Stomach (tissue), 9 donors: ENCODE measurements around the gene PPP1CA. TPM values are rescaled to one million over a fixed set of nuclear protein-coding genes. Genes with fewer than 3 reads are reported as not detected.
A peak's percentile ranks its signal among the peaks of the same experiment; 100 is the strongest.

Experiments
- DNase-seq, 2 donors: peaks; one replicate each; pipeline versions ENCODE4 v3.0.0 to v3.0.0-alpha.2; 2013 to 2019
- H3K27ac ChIP-seq, 5 donors: fragments of 200-600 bp in 4 of 5; sonication (generic) in 4 of 5; one replicate each; pipeline ENCODE4 v1.5.1; 2013 to 2019; ENCODE audit warnings: mild to moderate bottlenecking in 1 of 5, moderate library complexity in 1 of 5
- H3K27me3 ChIP-seq, 3 donors: fragments of 200-600 bp; sonication (generic); one replicate each; pipeline ENCODE4 v1.5.1; 2017 to 2019; ENCODE audit warnings: mixed run types in 1 of 3
- H3K36me3 ChIP-seq, 4 donors: fragments of 200-600 bp; sonication (generic); 1 replicate in 3 of 4; 2 replicates in 1 of 4; pipeline ENCODE4 v1.5.1; 2016 to 2019
- H3K4me1 ChIP-seq, 4 donors: fragments of 200-600 bp; sonication (generic); one replicate each; pipeline ENCODE4 v1.5.1; 2016 to 2019
- H3K4me3 ChIP-seq, 4 donors: fragments of 200-600 bp; sonication (generic) in 3 of 4; one replicate each; pipeline ENCODE4 v1.5.1; 2016 to 2019; ENCODE audit warnings: mild to moderate bottlenecking in 1 of 4
- H3K9me3 ChIP-seq, 4 donors: fragments of 200-600 bp; sonication (generic); one replicate each; pipeline ENCODE4 v1.5.1; 2016 to 2019
- EP300 ChIP-seq: sonication (generic); formaldehyde crosslinking; IDR thresholded peaks from one replicate; pipeline ENCODE4 v1.6.1; 2017; ENCODE audit warnings: antibody characterized with exemption
- POLR2A ChIP-seq, 4 donors: fragments of 450-650 bp; IDR thresholded peaks; one replicate each; pipeline ENCODE4 v1.6.1; 2016; ENCODE audit warnings: antibody characterized with exemption in 4 of 4, control low read depth in 2 of 4, mild to moderate bottlenecking in 1 of 4, moderate library complexity in 1 of 4
- POLR2AphosphoS5 ChIP-seq, 3 donors: sonication (generic); formaldehyde crosslinking; IDR thresholded peaks; one replicate each; pipeline ENCODE4 v1.6.1; 2016; ENCODE audit warnings: antibody characterized with exemption in 3 of 3
- WGBS, 5 donors: extraction: QIAGEN DNeasy Blood & Tissue Kit in 3 of 5; methylation state at CpG; one replicate each; pipeline versions ENCODE4 v1.1.5 to v1.1.7; 2013 to 2018; 5-methylcytosine and 5-hydroxymethylcytosine counted together
- intact Hi-C: fragments of 100-400 bp; cut with DNase I; formaldehyde crosslinking; loops from one replicate; pipeline ENCODE4 v1.15.1; 2023; ENCODE audit warnings: low total_unique reads
- polyA plus RNA-seq, 3 donors: library from polyadenylated mRNA; stranded (reverse); fragments of 200-250 nt; gene quantifications; one replicate each; pipeline ENCODE4 v1.2.3, GENCODE V29; 2013
- total RNA-seq, 5 donors: library from RNA; depleted of rRNA; stranded (reverse); fragments of >200 nt; gene quantifications; one replicate each; pipeline versions ENCODE4 v1.1.0 to v1.2.3, GENCODE V29; 2014 to 2016
- TF ChIP-seq, protein P1 (sequence below), 7 experiments: fragments of 450-650 bp in 4 of 7; fragments of 200-600 bp in 3 of 7; sonication (generic) in 3 of 7; IDR thresholded peaks; one replicate each; pipeline ENCODE4 v1.5.1; 2016 to 2019; ENCODE audit warnings: antibody characterized with exemption in 7 of 7, control low read depth in 2 of 7, mild to moderate bottlenecking in 1 of 7
- donor health status: healthy with polysubstance abuse.
- donor health status: Bipolar disorder and iron deficiency.
- donor health status: healthy.

PPP1CA gene
- total and polyA plus RNA-seq, 8 donors = 28.6 to 229 (median 107) TPM

GRCh38 chr11:67389477-67389876 lies 12.2 kb downstream of the PPP1CA start:
- peaks cover 14 to 52% (median 33%) of the 10 kb centered on the region in 4 donors for H3K4me1 ChIP-seq
- no peaks in the 10 kb centered on the region for H3K9me3 ChIP-seq
- DNase-seq = peak; percentile 67 to 77
- TF ChIP-seq, protein P1, sequence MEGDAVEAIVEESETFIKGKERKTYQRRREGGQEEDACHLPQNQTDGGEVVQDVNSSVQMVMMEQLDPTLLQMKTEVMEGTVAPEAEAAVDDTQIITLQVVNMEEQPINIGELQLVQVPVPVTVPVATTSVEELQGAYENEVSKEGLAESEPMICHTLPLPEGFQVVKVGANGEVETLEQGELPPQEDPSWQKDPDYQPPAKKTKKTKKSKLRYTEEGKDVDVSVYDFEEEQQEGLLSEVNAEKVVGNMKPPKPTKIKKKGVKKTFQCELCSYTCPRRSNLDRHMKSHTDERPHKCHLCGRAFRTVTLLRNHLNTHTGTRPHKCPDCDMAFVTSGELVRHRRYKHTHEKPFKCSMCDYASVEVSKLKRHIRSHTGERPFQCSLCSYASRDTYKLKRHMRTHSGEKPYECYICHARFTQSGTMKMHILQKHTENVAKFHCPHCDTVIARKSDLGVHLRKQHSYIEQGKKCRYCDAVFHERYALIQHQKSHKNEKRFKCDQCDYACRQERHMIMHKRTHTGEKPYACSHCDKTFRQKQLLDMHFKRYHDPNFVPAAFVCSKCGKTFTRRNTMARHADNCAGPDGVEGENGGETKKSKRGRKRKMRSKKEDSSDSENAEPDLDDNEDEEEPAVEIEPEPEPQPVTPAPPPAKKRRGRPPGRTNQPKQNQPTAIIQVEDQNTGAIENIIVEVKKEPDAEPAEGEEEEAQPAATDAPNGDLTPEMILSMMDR (IDR thresholded peaks at IDR 0.05) = peak in 5 of 7 experiments; percentile 19 to 52 (median 43)
- no peak for TF ChIP-seq EP300
- peaks cover 0 to 14% (median 11%) of the 10 kb centered on the region in 4 donors for H3K36me3 ChIP-seq
- H3K27me3 ChIP-seq = no peaks in the 10 kb centered on the region
- H3K27ac ChIP-seq = no peak overlapping the region
- 54 to 66% (median 58%) methylated on average over 6 of the region's 6 CpGs for WGBS, 5 donors
- H3K4me3 ChIP-seq = no peak overlapping the region
- intact Hi-C loops = loop anchor here (10.0 kb wide), 1 partner anchor 135 kb away; no protein-coding TSS in a partner anchor

DNA sequence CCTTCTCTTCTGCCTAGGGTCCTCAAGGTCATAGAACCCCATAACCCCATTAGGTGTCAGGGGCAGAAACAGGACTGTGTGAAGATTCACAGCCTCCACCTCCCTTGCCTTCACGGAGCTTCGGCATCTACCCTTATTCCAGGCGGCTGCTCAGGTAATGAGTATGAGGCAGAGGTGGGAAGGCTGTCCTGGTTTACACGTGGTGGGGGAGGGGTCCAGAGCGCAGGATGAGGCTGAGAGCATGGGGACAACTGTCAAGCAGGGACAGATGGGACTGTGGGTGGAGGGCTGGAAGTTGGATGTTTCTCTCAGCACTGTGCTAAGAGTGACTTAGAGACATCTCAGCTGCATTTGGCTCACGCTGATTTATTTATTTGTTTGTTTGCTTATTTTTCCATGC lies 14.1 kb downstream of the PPP1CA start:
- intact Hi-C loops = loop anchor here (10.0 kb wide), 1 partner anchor 133 kb away; no protein-coding TSS in a partner anchor
- Histone ChIP-seq H3K4me3 (no peak overlapping the region), H3K27ac (no peak overlapping the region), H3K9me3 (no peaks in the 10 kb centered on the region), H3K36me3 (no peaks in the 10 kb centered on the region), H3K27me3 (peaks cover 0 to 5% (median 0%) of the 10 kb centered on the region in 3 donors), H3K4me1 (peaks cover 10 to 35% (median 24%) of the 10 kb centered on the region in 4 donors)
- no peak for DNase-seq
- TF ChIP-seq EP300 (no peak), POLR2AphosphoS5 (IDR thresholded peaks at IDR 0.05) (no peak), POLR2A (IDR thresholded peaks at IDR 0.05) (no peak)
- TF ChIP-seq, protein P1 (IDR thresholded peaks at IDR 0.05) = no peak
- 64 to 69% (median 65%) methylated on average over 6 of the region's 6 CpGs for WGBS, 5 donors

GRCh38 chr11:67387069-67387468 lies 14.6 kb downstream of the PPP1CA start:
- TF ChIP-seq POLR2A (IDR thresholded peaks at IDR 0.05) (no peak), EP300 (no peak), POLR2AphosphoS5 (IDR thresholded peaks at IDR 0.05) (no peak)
- TF ChIP-seq, protein P1 (IDR thresholded peaks at IDR 0.05) = no peak
- Histone ChIP-seq H3K4me1 (peaks cover 13 to 36% (median 24%) of the 10 kb centered on the region in 4 donors), H3K9me3 (no peaks in the 10 kb centered on the region), H3K36me3 (no peaks in the 10 kb centered on the region), H3K27me3 (peaks cover 0 to 5% (median 0%) of the 10 kb centered on the region in 3 donors), H3K4me3 (no peak overlapping the region), H3K27ac (no peak overlapping the region)
- no peak for DNase-seq
- intact Hi-C loops = loop anchor here (10.0 kb wide), 1 partner anchor 132 kb away; no protein-coding TSS in a partner anchor
- WGBS, 5 donors = 37 to 45% (median 40%) methylated on average over 8 to 9 of the region's 9 CpGs

GRCh38 chr11:67384851-67385366 lies 16.7 kb downstream of the PPP1CA start:
- no peak for DNase-seq
- Histone ChIP-seq H3K4me1 (peaks cover 5 to 37% (median 9%) of the 10 kb centered on the region in 4 donors), H3K27me3 (peaks cover 0 to 5% (median 0%) of the 10 kb centered on the region in 3 donors), H3K9me3 (no peaks in the 10 kb centered on the region), H3K27ac (no peak overlapping the region), H3K4me3 (no peak overlapping the region), H3K36me3 (no peaks in the 10 kb centered on the region)
- 30 to 51% (median 41%) methylated on average over 3 of the region's 3 CpGs for WGBS, 5 donors
- TF ChIP-seq POLR2A (IDR thresholded peaks at IDR 0.05) (no peak), EP300 (no peak), POLR2AphosphoS5 (IDR thresholded peaks at IDR 0.05) (no peak)
- intact Hi-C loops = loop anchor here (5.0 to 10.0 kb wide), 2 partner anchors 38 to 130 kb away; no protein-coding TSS in a partner anchor
